ENCODE measurements around the gene DRC1.

The DRC1 gene

GRCh38 chr2:26477126-26477910 is 75.6 kb downstream of the DRC1 start:
- H3K36me3 ChIP-seq (ENCODE audit: control insufficient read depth, insufficient read depth, low read length) = no peaks in the 10 kb centered on the region
- no peaks in the 10 kb centered on the region for H3K27me3 ChIP-seq (ENCODE audit: control insufficient read depth, insufficient read depth, low read length)
- no peak overlapping the region for H3K9ac ChIP-seq
- H3K79me2 ChIP-seq = no peaks in the 10 kb centered on the region
- H3K4me1 ChIP-seq = no peaks in the 10 kb centered on the region
- TF ChIP-seq CTCF (IDR thresholded peaks at IDR 0.05) = no peak
- H3K4me2 ChIP-seq (ENCODE audit: low read length) = no peak overlapping the region
- H3K27ac ChIP-seq = no peak overlapping the region
- no peak overlapping the region for H3K4me3 ChIP-seq (ENCODE audit: low read depth, low read length)
- no peaks in the 10 kb centered on the region for H3K9me3 ChIP-seq (ENCODE audit: control insufficient read depth, low read length)
- H2AFZ ChIP-seq = no peak overlapping the region

- TF ChIP-seq CTCF (IDR thresholded peaks at IDR 0.05) = no peak
- H3K27me3 ChIP-seq (ENCODE audit: control insufficient read depth, insufficient read depth, low read length) = no peaks in the 10 kb centered on the region
- H3K9ac ChIP-seq = no peak within 1 kb of the TSS
- H3K36me3 ChIP-seq (ENCODE audit: control insufficient read depth, insufficient read depth, low read length) = no peaks in the 10 kb centered on the region
- no peaks in the 10 kb centered on the region for H3K9me3 ChIP-seq (ENCODE audit: control insufficient read depth, low read length)
- H2AFZ ChIP-seq = no peak within 1 kb of the TSS
- no peaks in the 10 kb centered on the region for H3K79me2 ChIP-seq
- no peak within 1 kb of the TSS for H3K4me2 ChIP-seq (ENCODE audit: low read length)
- no peaks in the 10 kb centered on the region for H3K4me1 ChIP-seq
- no peak within 1 kb of the TSS for H3K27ac ChIP-seq
- no peak within 1 kb of the TSS for H3K4me3 ChIP-seq (ENCODE audit: low read depth, low read length)
These were observed 76.2 kb downstream of the DRC1 start, which contains the start of gene OTOF for GRCh38 chr2:26477911-26478253. OTOF (minus strand) TSS chr2:26478124.

DNA sequence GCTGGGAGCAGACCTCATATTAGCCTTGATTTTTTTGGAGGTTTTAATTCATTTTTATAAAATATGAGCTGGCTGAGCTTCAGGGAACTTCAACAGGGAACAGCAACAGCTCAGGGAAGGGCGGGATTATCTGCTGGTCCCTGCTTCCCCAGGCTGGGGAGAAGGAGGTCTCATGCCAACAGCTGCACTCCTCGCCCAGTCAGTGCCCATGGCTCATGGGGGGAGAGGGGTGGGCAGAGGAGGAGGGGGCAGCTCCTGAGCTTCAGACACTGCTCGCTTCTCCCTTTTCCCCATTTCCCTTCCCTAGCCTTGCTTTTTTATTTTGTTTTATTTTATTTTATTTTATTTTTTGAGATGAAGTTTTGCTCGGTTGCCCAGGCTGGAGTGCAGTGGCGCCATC is 76.6 kb downstream of the DRC1 start:
- Histone ChIP-seq H3K27ac (no peak overlapping the region), H3K9ac (no peak overlapping the region)
- no peak for TF ChIP-seq CTCF (IDR thresholded peaks at IDR 0.05)

DNA sequence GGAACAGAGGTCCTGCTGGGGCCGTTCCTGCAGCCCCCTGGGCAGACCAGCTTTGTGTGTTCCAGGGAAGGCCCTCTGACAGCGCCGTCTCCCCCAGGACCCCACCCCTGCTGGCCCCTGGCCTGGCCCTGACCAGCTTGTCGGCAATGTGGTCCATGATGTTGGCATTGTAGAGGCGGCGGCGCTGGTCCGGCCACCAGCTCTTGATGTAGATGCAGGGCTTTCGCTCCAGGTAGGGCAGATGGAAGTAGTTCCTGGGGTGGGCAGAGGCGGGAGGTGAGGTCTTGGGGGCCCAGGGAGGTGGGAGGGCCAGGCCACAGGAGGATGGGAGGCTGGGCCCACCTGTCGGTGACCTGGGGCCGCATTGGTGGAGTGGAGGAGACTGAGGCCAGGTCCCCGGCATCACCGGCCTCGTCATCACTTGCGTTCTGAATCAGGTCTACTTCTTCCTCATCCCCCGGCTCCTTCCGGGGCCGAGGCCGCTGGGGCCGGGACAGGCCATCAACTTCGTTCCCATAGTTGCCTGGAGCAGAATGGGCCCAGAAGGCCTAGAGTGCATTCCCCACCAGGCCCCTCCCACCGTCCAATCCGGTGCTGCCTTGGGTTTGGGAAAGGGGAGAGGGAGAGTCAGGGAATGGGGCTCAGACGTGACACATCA is 77.5 kb downstream of the DRC1 start:
- no peak overlapping the region for H3K4me3 ChIP-seq (ENCODE audit: low read depth, low read length)
- H2AFZ ChIP-seq = no peak overlapping the region
- TF ChIP-seq CTCF (IDR thresholded peaks at IDR 0.05) = no peak
- no peaks in the 10 kb centered on the region for H3K4me1 ChIP-seq
- no peaks in the 10 kb centered on the region for H3K27me3 ChIP-seq (ENCODE audit: control insufficient read depth, insufficient read depth, low read length)
- no peaks in the 10 kb centered on the region for H3K36me3 ChIP-seq (ENCODE audit: control insufficient read depth, insufficient read depth, low read length)
- no peak overlapping the region for H3K4me2 ChIP-seq (ENCODE audit: low read length)
- H3K9ac ChIP-seq = no peak overlapping the region
- H3K27ac ChIP-seq = no peak overlapping the region
- no peaks in the 10 kb centered on the region for H3K79me2 ChIP-seq
- no peaks in the 10 kb centered on the region for H3K9me3 ChIP-seq (ENCODE audit: control insufficient read depth, low read length)

More for the DNA sequence above, 76.6 kb downstream of the DRC1 start:
- no peaks in the 10 kb centered on the region for H3K9me3 ChIP-seq (ENCODE audit: control insufficient read depth, low read length)
- H3K79me2 ChIP-seq = no peaks in the 10 kb centered on the region
- H3K27me3 ChIP-seq (ENCODE audit: control insufficient read depth, insufficient read depth, low read length) = no peaks in the 10 kb centered on the region
- H3K4me2 ChIP-seq (ENCODE audit: low read length) = no peak overlapping the region
- no peaks in the 10 kb centered on the region for H3K36me3 ChIP-seq (ENCODE audit: control insufficient read depth, insufficient read depth, low read length)
- no peak overlapping the region for H3K4me3 ChIP-seq (ENCODE audit: low read depth, low read length)
- H3K4me1 ChIP-seq = no peaks in the 10 kb centered on the region
- H2AFZ ChIP-seq = no peak overlapping the region

Measured in parathyroid adenoma (tissue), 2 donors.